Measurements from ENCODE around the gene HSFX2. TPM values are rescaled to one million over a fixed set of nuclear protein-coding genes. Genes with fewer than 3 reads are reported as not detected.
"Not testable (repeated sequence)": the region's sequence is repeated elsewhere in the genome, so short reads cannot be mapped to it uniquely, and the experiment has no call there.

HSFX2 gene
- polyA plus RNA-seq, 1 donor from 2014 or later: 1.3 TPM

GRCh38 chrX:149628768-149629167 lies 33.7 kb upstream of the HSFX2 start:
- H4K20me1 ChIP-seq (ENCODE audit: insufficient read depth): no peaks in the 10 kb centered on the region
- H3K4me2 ChIP-seq (ENCODE audit: low read length): no peak overlapping the region
- no peak overlapping the region for H2AFZ ChIP-seq (ENCODE audit: low read depth, low read length)
- no peaks in the 10 kb centered on the region for H3F3A ChIP-seq (ENCODE audit: insufficient read depth, low read length, poor library complexity, severe bottlenecking)
- H3K79me2 ChIP-seq (replicated peaks; ENCODE audit: insufficient read depth, low read length): peaks cover 2% of the 10 kb centered on the region
- no peaks in the 10 kb centered on the region for H3K9me3 ChIP-seq (ENCODE audit: low read length)
- no peaks in the 10 kb centered on the region for H3K9me2 ChIP-seq (ENCODE audit: insufficient read depth, low read length)
- H3K36me3 ChIP-seq (ENCODE audit: insufficient read depth, low read length): no peaks in the 10 kb centered on the region
- TF ChIP-seq EZH2 (IDR thresholded peaks at IDR 0.05; ENCODE audit: borderline replicate concordance, insufficient read depth, low read length, poor library complexity, severe bottlenecking): no peak
- no peak for TF ChIP-seq TAF1 (IDR thresholded peaks at IDR 0.05; ENCODE audit: low read depth)
- TF ChIP-seq EP300 (conservative IDR thresholded peaks at IDR 0.05; ENCODE audit: poor library complexity, severe bottlenecking): no peak
- TF ChIP-seq REST (IDR thresholded peaks at IDR 0.05; ENCODE audit: borderline replicate concordance): no peak
- TF ChIP-seq SMC3 (conservative IDR thresholded peaks at IDR 0.05; ENCODE audit: poor library complexity): no peak
- no peak for TF ChIP-seq POLR2AphosphoS5 (IDR thresholded peaks at IDR 0.05)
- no peak for TF ChIP-seq CTCF (IDR thresholded peaks at IDR 0.05; ENCODE audit: poor library complexity, severe bottlenecking)
- no peak overlapping the region for H3K9ac ChIP-seq (ENCODE audit: low read length)
- H3K27ac ChIP-seq (ENCODE audit: low read length): no peak overlapping the region
- no peak overlapping the region for H3K4me3 ChIP-seq (ENCODE audit: low read length)
- H3K27me3 ChIP-seq (ENCODE audit: insufficient read depth, low read depth, low read length): peaks cover 3% of the 10 kb centered on the region

GRCh38 chrX:149628280-149628679 lies 33.2 kb upstream of the HSFX2 start:
- Histone ChIP-seq H3K27ac (ENCODE audit: low read length) (no peak overlapping the region), H3K9me2 (ENCODE audit: insufficient read depth, low read length) (no peaks in the 10 kb centered on the region), H3K9ac (ENCODE audit: low read length) (no peak overlapping the region), H3K4me3 (ENCODE audit: low read length) (no peak overlapping the region), H2AFZ (ENCODE audit: low read depth, low read length) (no peak overlapping the region), H3F3A (ENCODE audit: insufficient read depth, low read length, poor library complexity, severe bottlenecking) (no peaks in the 10 kb centered on the region), H3K36me3 (ENCODE audit: insufficient read depth, low read length) (no peaks in the 10 kb centered on the region), H3K79me2 (replicated peaks; ENCODE audit: insufficient read depth, low read length) (peaks cover 2% of the 10 kb centered on the region), H3K9me3 (ENCODE audit: low read length) (no peaks in the 10 kb centered on the region), H3K27me3 (ENCODE audit: insufficient read depth, low read depth, low read length) (no peaks in the 10 kb centered on the region), H3K4me2 (ENCODE audit: low read length) (no peak overlapping the region), H4K20me1 (ENCODE audit: insufficient read depth) (no peaks in the 10 kb centered on the region)
- TF ChIP-seq RAD21 (conservative IDR thresholded peaks at IDR 0.05) (no peak), REST (IDR thresholded peaks at IDR 0.05; ENCODE audit: borderline replicate concordance) (no peak), SMC3 (conservative IDR thresholded peaks at IDR 0.05; ENCODE audit: poor library complexity) (no peak), MXI1 (conservative IDR thresholded peaks at IDR 0.05; ENCODE audit: poor library complexity, severe bottlenecking) (no peak), EZH2 (IDR thresholded peaks at IDR 0.05; ENCODE audit: borderline replicate concordance, insufficient read depth, low read length, poor library complexity, severe bottlenecking) (no peak), TAF1 (IDR thresholded peaks at IDR 0.05; ENCODE audit: low read depth) (no peak), CTCF (IDR thresholded peaks at IDR 0.05; ENCODE audit: poor library complexity, severe bottlenecking) (no peak), EP300 (conservative IDR thresholded peaks at IDR 0.05; ENCODE audit: poor library complexity, severe bottlenecking) (no peak), POLR2AphosphoS5 (IDR thresholded peaks at IDR 0.05) (no peak)

GRCh38 chrX:149626829-149627228 lies 31.7 kb upstream of the HSFX2 start:
- not testable (repeated sequence) for H3K79me2 ChIP-seq (replicated peaks; ENCODE audit: insufficient read depth, low read length); H3K4me3 ChIP-seq (ENCODE audit: low read length); H3F3A ChIP-seq (ENCODE audit: insufficient read depth, low read length, poor library complexity, severe bottlenecking); H3K9ac ChIP-seq (ENCODE audit: low read length); H3K9me2 ChIP-seq (ENCODE audit: insufficient read depth, low read length); H3K9me3 ChIP-seq (ENCODE audit: low read length); H2AFZ ChIP-seq (ENCODE audit: low read depth, low read length); H3K4me2 ChIP-seq (ENCODE audit: low read length); H3K27me3 ChIP-seq (ENCODE audit: insufficient read depth, low read depth, low read length); H4K20me1 ChIP-seq (ENCODE audit: insufficient read depth); H3K27ac ChIP-seq (ENCODE audit: low read length); H3K36me3 ChIP-seq (ENCODE audit: insufficient read depth, low read length)
